HG03342 (cell line): Measurements from ENCODE around the gene SHISAL1.

Experiments
- ATAC-seq: cut with Tn5 transposase; IDR thresholded peaks from one replicate; pipeline ENCODE4 v1.9.1; 2021; ENCODE audit warnings: mild to moderate bottlenecking, moderate library complexity; ENCODE audit not compliant: unreplicated experiment

Gene SHISAL1

GRCh38 chr22:44344407-44344806, 31.7 kb upstream of the SHISAL1 start:
- no peak for ATAC-seq

GRCh38 chr22:44342347-44342956, 29.7 kb upstream of the SHISAL1 start:
- ATAC-seq: no peak

GRCh38 chr22:44341431-44342346, 28.9 kb upstream of the SHISAL1 start:
- ATAC-seq: no peak

- no peak for ATAC-seq
These were observed 27.8 kb upstream of the SHISAL1 start for GRCh38 chr22:44340271-44341239.

- no peak for ATAC-seq
These were observed 26.2 kb upstream of the SHISAL1 start for GRCh38 chr22:44338906-44339305.

GRCh38 chr22:44338177-44338810, 25.5 kb upstream of the SHISAL1 start:
- no peak for ATAC-seq

GRCh38 chr22:44337678-44338004, 24.9 kb upstream of the SHISAL1 start:
- ATAC-seq: no peak

GRCh38 chr22:44336962-44337677, 24.4 kb upstream of the SHISAL1 start:
- ATAC-seq: no peak

GRCh38 chr22:44335903-44336803, 23.4 kb upstream of the SHISAL1 start:
- no peak for ATAC-seq

- no peak for ATAC-seq
These were observed 22.5 kb upstream of the SHISAL1 start for GRCh38 chr22:44335066-44335839.

GRCh38 chr22:44333847-44334635, 21.3 kb upstream of the SHISAL1 start:
- ATAC-seq: no peak

GRCh38 chr22:44332946-44333345, 20.2 kb upstream of the SHISAL1 start:
- ATAC-seq: no peak

- ATAC-seq: no peak
These were observed 19.3 kb upstream of the SHISAL1 start for GRCh38 chr22:44331881-44332714.

- ATAC-seq: no peak
These were observed 18.3 kb upstream of the SHISAL1 start for GRCh38 chr22:44330744-44331660.

- no peak for ATAC-seq
These were observed 17.5 kb upstream of the SHISAL1 start for GRCh38 chr22:44330188-44330743.
